Panc1 (cell line): ENCODE results near the gene NKD1. TPM values are rescaled to one million over a fixed set of nuclear protein-coding genes. Genes with fewer than 3 reads are reported as not detected.

Source experiments
- ATAC-seq: fragments of 200-7000 bp; cut with Tn5 transposase; 2 replicates; pipeline ENCODE4 v1.9.1; 2020; ENCODE audit warnings: mild to moderate bottlenecking, moderate library complexity
- BruUV-seq: library from RNA; stranded (reverse); fragments of 400-500 nt; replicated peaks from 2 replicates; lab custom pipeline; 2021; lab: Mats Ljungman, UMichigan
- CTCF ChIA-PET: fragments of 300-600 bp; sonication (Branson Sonifier 250); formaldehyde crosslinking; loops from one replicate; lab custom pipeline; 2022; ENCODE audit warnings: antibody characterized with exemption; lab: Charles Lee
- POLR2A ChIA-PET: fragments of 300-600 bp; sonication (Branson Sonifier 250); formaldehyde crosslinking; loops from one replicate; lab custom pipeline; 2022; ENCODE audit warnings: antibody characterized with exemption; lab: Charles Lee
- DNase-seq: peaks from one replicate; pipeline ENCODE4 v3.0.0-alpha.2; 2010; ENCODE audit warnings: low read depth, low spot score
- H3K27ac ChIP-seq: 2 replicates; pipeline ENCODE4 v1.5.1; 2011; ENCODE audit warnings: mild to moderate bottlenecking, low read length, inconsistent platforms
- H3K27me3 ChIP-seq: fragments of 200-500 bp; sonication (Bioruptor generic); 2 replicates; pipeline ENCODE4 v1.6.0; 2014; ENCODE audit warnings: low read length, inconsistent platforms; ENCODE audit not compliant: control insufficient read depth, insufficient read depth
- H3K36me3 ChIP-seq: fragments of 200-500 bp; sonication (Bioruptor generic); 2 replicates; pipeline ENCODE4 v1.5.1; 2014; ENCODE audit warnings: inconsistent platforms, mild to moderate bottlenecking, low read length, moderate library complexity; ENCODE audit not compliant: control insufficient read depth, insufficient read depth
- H3K4me1 ChIP-seq: 2 replicates; pipeline ENCODE4 v1.5.1; 2011; ENCODE audit warnings: inconsistent platforms, mild to moderate bottlenecking, low read length, moderate library complexity; ENCODE audit not compliant: control insufficient read depth, insufficient read depth
- H3K4me3 ChIP-seq, 2 experiments: 2 replicates each; pipeline ENCODE4 v1.5.1; 2011 to 2012; ENCODE audit warnings: low read depth in 2 of 2, low read length in 2 of 2, mild to moderate bottlenecking in 2 of 2, inconsistent platforms in 1 of 2, moderate library complexity in 1 of 2
- H3K9me3 ChIP-seq: fragments of 200-500 bp; sonication (Bioruptor generic); 2 replicates; pipeline ENCODE4 v1.5.1; 2014; ENCODE audit warnings: low read depth, mild to moderate bottlenecking, inconsistent platforms, low read length, moderate library complexity; ENCODE audit not compliant: control insufficient read depth, insufficient read depth
- POLR2AphosphoS5 ChIP-seq: IDR thresholded peaks from 2 replicates; pipeline ENCODE4 v1.6.1; 2012; ENCODE audit warnings: mild to moderate bottlenecking, low read depth, low read length, moderate library complexity
- SIN3A ChIP-seq: IDR thresholded peaks from 2 replicates; pipeline ENCODE4 v1.6.1; 2012; ENCODE audit warnings: low read depth, mild to moderate bottlenecking, low read length, moderate library complexity, borderline replicate concordance; ENCODE audit not compliant: insufficient read depth
- TCF7L2 ChIP-seq: IDR thresholded peaks from 2 replicates; pipeline ENCODE4 v1.6.1; 2011; ENCODE audit warnings: mild to moderate bottlenecking, low read depth, low read length, inconsistent platforms
- in situ Hi-C: cut with HindIII; loops from 2 replicates; pipeline ENCODE4 v1.10.0; 2016; ENCODE audit warnings: low sequenced_read_pairs, low pct_unique_long_range_greater_than_20kb
- intact Hi-C: fragments of 100-400 bp; cut with micrococcal nuclease; formaldehyde crosslinking; loops from one replicate; pipeline ENCODE4 v1.10.0; 2022; ENCODE audit not compliant: unreplicated experiment
- total RNA-seq: library from RNA; stranded (reverse); gene quantifications from one replicate; pipeline ENCODE4 v1.2.1, GENCODE V29; 2021; ENCODE audit not compliant: unreplicated experiment
- TF ChIP-seq, protein P1 (sequence below), 2 experiments: IDR thresholded peaks; 2 replicates each; pipeline ENCODE4 v1.6.1; 2011 to 2012; ENCODE audit warnings: low read depth in 2 of 2, control low read depth in 1 of 2, low read length in 1 of 2, mild to moderate bottlenecking in 1 of 2, moderate library complexity in 1 of 2; ENCODE audit not compliant: insufficient read depth in 1 of 2
- TF ChIP-seq, protein P2 (sequence below): fragments of 450-650 bp; IDR thresholded peaks from 2 replicates; pipeline ENCODE4 v1.5.1; 2017; ENCODE audit warnings: mild to moderate bottlenecking

The NKD1 gene
- total RNA-seq, 1 experiment from 2014 or later, result 0.18 TPM

DNA sequence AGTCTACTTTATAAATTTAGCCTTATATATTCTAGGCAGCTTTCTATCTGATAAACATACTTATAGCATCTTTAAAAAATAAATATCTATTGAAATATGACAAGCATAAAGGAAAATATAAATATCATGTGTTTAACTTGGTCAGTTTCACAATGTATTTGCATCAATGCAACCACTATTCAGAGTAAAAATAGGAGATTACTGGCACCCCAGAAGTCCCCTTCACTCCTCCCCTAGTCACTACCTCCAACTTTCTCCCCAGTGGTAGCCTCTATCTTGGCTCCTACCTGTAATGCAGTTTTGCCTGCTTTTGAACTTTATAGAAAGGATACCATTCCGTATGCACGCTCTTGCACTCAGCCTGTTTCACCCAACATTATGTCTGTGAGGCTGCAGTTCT, 142.0 kb downstream of the NKD1 start:
- TF ChIP-seq POLR2AphosphoS5, result no peak
- in situ Hi-C loops, result no loop called here

DNA sequence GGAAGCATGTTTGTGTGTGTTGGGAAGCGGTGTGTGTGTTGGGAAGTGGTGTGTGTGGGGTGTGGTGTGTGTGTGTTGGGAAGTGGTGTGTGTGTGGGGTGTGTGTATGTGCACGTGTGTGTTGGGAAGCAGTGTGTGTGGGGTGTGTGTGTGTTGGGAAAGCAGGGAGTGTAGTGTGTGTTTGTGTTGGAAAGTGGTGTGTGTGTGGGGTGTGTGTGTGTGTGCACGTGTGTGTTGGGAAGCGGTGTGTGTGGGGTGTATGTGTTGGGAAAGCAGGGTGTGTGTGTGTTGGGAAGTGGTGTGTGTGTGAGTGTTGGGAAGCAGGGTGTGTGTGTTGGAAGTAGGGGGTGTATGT, 144.4 kb downstream of the NKD1 start:
- in situ Hi-C loops, result no loop called here
- intact Hi-C loops, result no loop called here
- no peaks in the 10 kb centered on the region for H3K36me3 ChIP-seq
- H3K4me1 ChIP-seq, result no peaks in the 10 kb centered on the region
- H3K27me3 ChIP-seq, result no peaks in the 10 kb centered on the region; the same call in 1 of the 2 replicates
- H3K27ac ChIP-seq, result no peak overlapping the region
- peak overlapping the region in 1 of 2 experiments; percentile 43; a peak in 1 of 4 replicates for H3K4me3 ChIP-seq
- CTCF ChIA-PET, result no interaction called here
- TF ChIP-seq POLR2AphosphoS5, result no peak
- no peak for TF ChIP-seq SIN3A
- TF ChIP-seq, protein P1, sequence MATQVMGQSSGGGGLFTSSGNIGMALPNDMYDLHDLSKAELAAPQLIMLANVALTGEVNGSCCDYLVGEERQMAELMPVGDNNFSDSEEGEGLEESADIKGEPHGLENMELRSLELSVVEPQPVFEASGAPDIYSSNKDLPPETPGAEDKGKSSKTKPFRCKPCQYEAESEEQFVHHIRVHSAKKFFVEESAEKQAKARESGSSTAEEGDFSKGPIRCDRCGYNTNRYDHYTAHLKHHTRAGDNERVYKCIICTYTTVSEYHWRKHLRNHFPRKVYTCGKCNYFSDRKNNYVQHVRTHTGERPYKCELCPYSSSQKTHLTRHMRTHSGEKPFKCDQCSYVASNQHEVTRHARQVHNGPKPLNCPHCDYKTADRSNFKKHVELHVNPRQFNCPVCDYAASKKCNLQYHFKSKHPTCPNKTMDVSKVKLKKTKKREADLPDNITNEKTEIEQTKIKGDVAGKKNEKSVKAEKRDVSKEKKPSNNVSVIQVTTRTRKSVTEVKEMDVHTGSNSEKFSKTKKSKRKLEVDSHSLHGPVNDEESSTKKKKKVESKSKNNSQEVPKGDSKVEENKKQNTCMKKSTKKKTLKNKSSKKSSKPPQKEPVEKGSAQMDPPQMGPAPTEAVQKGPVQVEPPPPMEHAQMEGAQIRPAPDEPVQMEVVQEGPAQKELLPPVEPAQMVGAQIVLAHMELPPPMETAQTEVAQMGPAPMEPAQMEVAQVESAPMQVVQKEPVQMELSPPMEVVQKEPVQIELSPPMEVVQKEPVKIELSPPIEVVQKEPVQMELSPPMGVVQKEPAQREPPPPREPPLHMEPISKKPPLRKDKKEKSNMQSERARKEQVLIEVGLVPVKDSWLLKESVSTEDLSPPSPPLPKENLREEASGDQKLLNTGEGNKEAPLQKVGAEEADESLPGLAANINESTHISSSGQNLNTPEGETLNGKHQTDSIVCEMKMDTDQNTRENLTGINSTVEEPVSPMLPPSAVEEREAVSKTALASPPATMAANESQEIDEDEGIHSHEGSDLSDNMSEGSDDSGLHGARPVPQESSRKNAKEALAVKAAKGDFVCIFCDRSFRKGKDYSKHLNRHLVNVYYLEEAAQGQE (IDR thresholded peaks at IDR 0.05; ENCODE audit: insufficient read depth in 1 of 2, low read depth in 2 of 2, low read length in 1 of 2), result no peak
- TF ChIP-seq TCF7L2, result no peak
- TF ChIP-seq, protein P2, sequence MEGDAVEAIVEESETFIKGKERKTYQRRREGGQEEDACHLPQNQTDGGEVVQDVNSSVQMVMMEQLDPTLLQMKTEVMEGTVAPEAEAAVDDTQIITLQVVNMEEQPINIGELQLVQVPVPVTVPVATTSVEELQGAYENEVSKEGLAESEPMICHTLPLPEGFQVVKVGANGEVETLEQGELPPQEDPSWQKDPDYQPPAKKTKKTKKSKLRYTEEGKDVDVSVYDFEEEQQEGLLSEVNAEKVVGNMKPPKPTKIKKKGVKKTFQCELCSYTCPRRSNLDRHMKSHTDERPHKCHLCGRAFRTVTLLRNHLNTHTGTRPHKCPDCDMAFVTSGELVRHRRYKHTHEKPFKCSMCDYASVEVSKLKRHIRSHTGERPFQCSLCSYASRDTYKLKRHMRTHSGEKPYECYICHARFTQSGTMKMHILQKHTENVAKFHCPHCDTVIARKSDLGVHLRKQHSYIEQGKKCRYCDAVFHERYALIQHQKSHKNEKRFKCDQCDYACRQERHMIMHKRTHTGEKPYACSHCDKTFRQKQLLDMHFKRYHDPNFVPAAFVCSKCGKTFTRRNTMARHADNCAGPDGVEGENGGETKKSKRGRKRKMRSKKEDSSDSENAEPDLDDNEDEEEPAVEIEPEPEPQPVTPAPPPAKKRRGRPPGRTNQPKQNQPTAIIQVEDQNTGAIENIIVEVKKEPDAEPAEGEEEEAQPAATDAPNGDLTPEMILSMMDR, result no peak
- no peak for DNase-seq
- BruUV-seq, result no TSS peak
- no peaks in the 10 kb centered on the region for H3K9me3 ChIP-seq
- no peak for ATAC-seq
- POLR2A ChIA-PET, result no interaction called here

More for the DNA sequence above, 142.0 kb downstream of the NKD1 start:
- Histone ChIP-seq H3K4me1 (no peaks in the 10 kb centered on the region), H3K36me3 (no peaks in the 10 kb centered on the region), H3K4me3 (no peak overlapping the region), H3K27ac (no peak overlapping the region), H3K27me3 (no peaks in the 10 kb centered on the region; the same call in 1 of the 2 replicates), H3K9me3 (no peaks in the 10 kb centered on the region)
- ATAC-seq (no peak), DNase-seq (no peak)
- ChIA-PET POLR2A (no interaction called here), CTCF (no interaction called here)
- no TSS peak for BruUV-seq
- intact Hi-C loops, result no loop called here

DNA sequence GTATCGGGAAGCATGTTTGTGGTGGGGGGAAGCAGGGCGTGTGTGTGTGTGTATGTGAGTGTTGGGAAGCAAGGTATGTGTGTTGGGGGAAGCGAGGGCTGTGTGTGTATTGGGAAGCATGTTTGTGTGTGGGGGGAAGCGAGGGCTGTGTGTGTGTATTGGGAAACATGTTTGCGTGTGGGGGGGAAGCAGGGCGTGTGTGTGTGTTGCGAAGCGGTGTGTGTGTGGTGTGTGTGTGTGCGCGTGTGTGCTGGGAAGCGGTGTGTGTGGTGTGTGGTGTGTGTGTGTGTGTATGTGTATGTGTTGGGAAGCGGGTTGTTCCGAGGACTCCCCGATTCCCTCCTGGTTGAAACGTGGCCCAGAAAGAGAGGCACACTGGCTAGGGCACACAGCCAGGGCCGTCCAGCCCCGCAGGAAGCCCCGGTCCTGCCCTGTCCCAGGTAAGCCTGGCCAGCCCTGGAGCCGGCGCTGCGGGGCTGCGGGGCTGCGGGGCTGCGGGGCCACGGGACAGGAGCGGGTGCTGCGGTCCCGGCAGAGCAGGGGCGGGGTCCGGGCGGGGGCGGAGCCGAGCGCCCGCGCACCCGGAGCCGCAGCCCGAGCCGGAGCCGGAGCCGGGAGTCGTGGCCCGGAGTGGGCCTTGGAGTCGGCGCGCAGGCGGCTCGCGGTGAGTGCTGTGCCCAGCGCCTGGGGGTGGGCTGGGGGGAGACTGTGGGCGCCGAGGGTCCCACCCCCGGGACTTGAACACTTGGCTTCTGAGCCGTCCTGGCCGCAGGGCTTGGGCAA, 145.0 kb downstream of the NKD1 start, which contains the start of gene NOD2:
Gene NOD2 (plus strand): TSS at position 608 of the 783 bp plus-strand sequence. CDS start 5,890 bp downstream, outside the sequence.
- H3K36me3 ChIP-seq, result no peaks in the 10 kb centered on the region
- no TSS peak for BruUV-seq
- TF ChIP-seq, protein P2, result no peak
- TF ChIP-seq SIN3A (no peak), TCF7L2 (no peak), POLR2AphosphoS5 (no peak)
- TF ChIP-seq, protein P1 (IDR thresholded peaks at IDR 0.05; ENCODE audit: insufficient read depth in 1 of 2, low read depth in 2 of 2, low read length in 1 of 2), result no peak
- ChIA-PET POLR2A (no interaction called here), CTCF (no interaction called here)
- DNase-seq (no peak), ATAC-seq (peak; percentile 79)
- peak within 1 kb of the TSS; percentile 21 to 43 for H3K4me3 ChIP-seq
- no peaks in the 10 kb centered on the region for H3K9me3 ChIP-seq
- H3K4me1 ChIP-seq, result no peaks in the 10 kb centered on the region
- no peak within 1 kb of the TSS for H3K27ac ChIP-seq
- in situ Hi-C loops (no loop called here), intact Hi-C loops (no loop called here)
- no peaks in the 10 kb centered on the region for H3K27me3 ChIP-seq
